ENCODE measurements around the gene PTPN7.

DNA sequence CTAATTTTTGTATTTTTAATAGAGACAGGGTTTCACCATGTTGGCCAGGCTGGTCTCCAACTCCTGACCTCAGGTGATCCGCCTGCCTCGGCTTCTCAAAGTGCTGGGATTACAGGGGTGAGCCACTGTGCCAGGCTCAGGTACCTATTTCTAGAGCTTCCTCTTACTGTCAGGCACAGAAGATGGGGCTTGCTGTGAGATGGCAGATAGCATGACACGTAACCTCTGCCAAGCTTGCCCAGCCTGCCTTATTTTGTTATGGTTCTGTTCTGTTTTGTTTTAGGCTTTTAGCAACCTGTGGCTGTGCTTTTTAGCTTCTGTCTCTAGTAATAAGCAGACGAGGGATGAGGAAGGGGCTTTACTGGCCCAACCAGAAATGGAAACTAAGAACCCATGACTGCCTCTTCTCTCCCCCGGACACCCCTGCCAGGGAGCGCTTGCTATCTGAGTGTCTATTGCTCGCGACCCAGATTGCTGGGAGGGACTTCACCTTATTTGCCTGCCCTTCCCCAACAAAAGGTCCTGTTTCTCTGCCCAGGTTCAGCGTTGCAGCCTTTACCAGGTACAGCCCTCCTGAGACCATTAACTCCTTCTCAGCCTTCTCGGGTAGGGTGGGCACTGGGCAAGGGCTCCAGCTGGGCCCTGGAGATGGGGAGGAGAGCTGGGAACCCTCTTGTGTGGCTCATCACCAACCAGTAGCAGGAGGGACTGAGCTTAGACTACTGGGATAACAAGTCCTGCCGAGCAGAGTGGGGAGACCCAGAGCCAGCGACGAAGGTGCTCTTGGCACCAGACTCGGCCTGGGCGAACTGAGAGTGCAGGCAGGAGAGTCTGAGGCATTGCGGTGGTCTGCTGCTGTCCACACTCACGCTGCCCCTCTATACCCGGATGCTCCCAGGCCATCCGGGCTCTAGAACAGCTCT, 19.7 kb upstream of the PTPN7 start:
- TF ChIP-seq, protein P1, sequence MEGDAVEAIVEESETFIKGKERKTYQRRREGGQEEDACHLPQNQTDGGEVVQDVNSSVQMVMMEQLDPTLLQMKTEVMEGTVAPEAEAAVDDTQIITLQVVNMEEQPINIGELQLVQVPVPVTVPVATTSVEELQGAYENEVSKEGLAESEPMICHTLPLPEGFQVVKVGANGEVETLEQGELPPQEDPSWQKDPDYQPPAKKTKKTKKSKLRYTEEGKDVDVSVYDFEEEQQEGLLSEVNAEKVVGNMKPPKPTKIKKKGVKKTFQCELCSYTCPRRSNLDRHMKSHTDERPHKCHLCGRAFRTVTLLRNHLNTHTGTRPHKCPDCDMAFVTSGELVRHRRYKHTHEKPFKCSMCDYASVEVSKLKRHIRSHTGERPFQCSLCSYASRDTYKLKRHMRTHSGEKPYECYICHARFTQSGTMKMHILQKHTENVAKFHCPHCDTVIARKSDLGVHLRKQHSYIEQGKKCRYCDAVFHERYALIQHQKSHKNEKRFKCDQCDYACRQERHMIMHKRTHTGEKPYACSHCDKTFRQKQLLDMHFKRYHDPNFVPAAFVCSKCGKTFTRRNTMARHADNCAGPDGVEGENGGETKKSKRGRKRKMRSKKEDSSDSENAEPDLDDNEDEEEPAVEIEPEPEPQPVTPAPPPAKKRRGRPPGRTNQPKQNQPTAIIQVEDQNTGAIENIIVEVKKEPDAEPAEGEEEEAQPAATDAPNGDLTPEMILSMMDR (IDR thresholded peaks at IDR 0.05; ENCODE audit: insufficient read depth, low read depth, low read length), result no peak
- no peak for TF ChIP-seq EZH2 (IDR thresholded peaks at IDR 0.05; ENCODE audit: insufficient read depth, low read length)
